HepG2 (cell line): Measurements from ENCODE around the gene TSHZ2. TPM values are rescaled to one million over a fixed set of nuclear protein-coding genes. Genes with fewer than 3 reads are reported as not detected.

ENCODE experiments used
- ATAC-seq: fragments of 200-7000 bp; cut with Tn5 transposase; 3 replicates; pipeline ENCODE4 v1.9.1; 2020; ENCODE audit warnings: mild to moderate bottlenecking, moderate library complexity
- BruUV-seq: library from RNA; stranded (reverse); fragments of 400-500 nt; replicated peaks from 2 replicates; lab custom pipeline; 2021; lab: Mats Ljungman, UMichigan
- CTCF ChIA-PET: fragments of 300-600 bp; formaldehyde crosslinking; extraction: SDS; loops from one replicate; lab custom pipeline; 2021; ENCODE audit warnings: low total read pairs, inconsistent platforms, low intra/inter-chr PET ratio; lab: Yijun Ruan, JAX
- POLR2A ChIA-PET: fragments of 350-600 bp; sonication (Branson Sonifier 250); formaldehyde crosslinking; loops from one replicate; lab custom pipeline; 2020; ENCODE audit warnings: antibody characterized with exemption, inconsistent platforms; lab: Yijun Ruan, JAX
- DNase-seq: peaks from one replicate; pipeline ENCODE4 v3.0.0-alpha.2; 2015; ENCODE audit warnings: low spot score
- FAIRE-seq: peaks from 3 replicates; lab custom pipeline; 2011; peaks lifted over from hg19 to GRCh38; lab: Jason Lieb, UNC
- H2AFZ ChIP-seq: one replicate; pipeline ENCODE4 v1.6.1; 2011; ENCODE audit warnings: low read length, inconsistent platforms
- H3K27ac ChIP-seq: fragments of 300-600 bp; 3 replicates; pipeline ENCODE4 v1.8.0; 2011; ENCODE audit warnings: mixed run types, mild to moderate bottlenecking, mixed read lengths, low read length, inconsistent platforms; ENCODE audit not compliant: insufficient read depth; ENCODE audit errors: extremely low read length
- H3K27me3 ChIP-seq, 2 experiments: fragments of 200-600 bp in 1 of 2; 2 replicates in 1 of 2; 3 replicates in 1 of 2; pipeline versions ENCODE4 v1.6.0 to v1.8.0; 2011; ENCODE audit warnings: low read length in 2 of 2, mild to moderate bottlenecking in 2 of 2, moderate library complexity in 2 of 2, inconsistent platforms in 1 of 2; ENCODE audit not compliant: insufficient read depth in 2 of 2, control insufficient read depth in 1 of 2
- H3K36me3 ChIP-seq, 2 experiments: fragments of 200-600 bp in 1 of 2; replicated peaks in 1 of 2; 2 replicates in 1 of 2; 3 replicates in 1 of 2; pipeline versions ENCODE4 v1.5.1 to v1.8.0; 2011; ENCODE audit warnings: low read length in 2 of 2, inconsistent platforms in 1 of 2; ENCODE audit not compliant: insufficient read depth in 2 of 2, control insufficient read depth in 1 of 2
- H3K4me1 ChIP-seq: 2 replicates; pipeline ENCODE4 v1.5.1; 2012; ENCODE audit warnings: low read length, inconsistent platforms; ENCODE audit not compliant: insufficient read depth
- H3K4me2 ChIP-seq: 2 replicates; pipeline ENCODE4 v1.6.0; 2011; ENCODE audit warnings: low read depth, low read length, inconsistent platforms
- H3K4me3 ChIP-seq, 3 experiments: fragments of 200-600 bp in 1 of 3; sonication (generic), shearing (Covaris generic) in 1 of 3; replicated peaks in 1 of 3; 2 replicates each; pipeline ENCODE4 v1.5.1; 2011 to 2016; ENCODE audit warnings: low read length in 3 of 3, inconsistent platforms in 2 of 3, low read depth in 2 of 3, mild to moderate bottlenecking in 2 of 3, control low read depth in 1 of 3, mixed read lengths in 1 of 3; ENCODE audit not compliant: insufficient read depth in 1 of 3
- H3K79me2 ChIP-seq: one replicate; pipeline ENCODE4 v1.6.1; 2011; ENCODE audit warnings: low read length, inconsistent platforms; ENCODE audit not compliant: insufficient read depth
- H3K9ac ChIP-seq: 2 replicates; pipeline ENCODE4 v1.6.0; 2011; ENCODE audit warnings: mild to moderate bottlenecking, low read depth, low read length, inconsistent platforms; ENCODE audit not compliant: insufficient read depth
- H3K9me3 ChIP-seq: 2 replicates; pipeline ENCODE4 v1.5.1; 2012; ENCODE audit warnings: mild to moderate bottlenecking, low read length
- H4K20me1 ChIP-seq: 2 replicates; pipeline ENCODE4 v1.6.0; 2011; ENCODE audit warnings: inconsistent platforms, mild to moderate bottlenecking, low read length, moderate library complexity; ENCODE audit not compliant: insufficient read depth
- ADNP ChIP-seq: sonication (generic); formaldehyde crosslinking; IDR thresholded peaks from 2 replicates; pipeline ENCODE4 v1.4.0; 2020; ENCODE audit warnings: missing genetic modification reagents
- ATF7 ChIP-seq, 2 experiments: fragments of 450-650 bp in 1 of 2; sonication (generic) in 1 of 2; formaldehyde crosslinking in 1 of 2; IDR thresholded peaks; 2 replicates each; pipeline versions ENCODE4 v1.4.0 to v1.6.1; 2016 to 2020; ENCODE audit warnings: antibody characterized with exemption in 1 of 2, mild to moderate bottlenecking in 1 of 2, missing genetic modification reagents in 1 of 2
- BCL6 ChIP-seq: IDR thresholded peaks from 2 replicates; pipeline ENCODE4 v1.6.1; 2016; ENCODE audit warnings: missing genetic modification reagents, missing compliant biosample characterization
- E2F5 ChIP-seq: sonication (generic); formaldehyde crosslinking; conservative IDR thresholded peaks from 2 replicates; pipeline ENCODE4 v1.4.0; 2020; ENCODE audit warnings: missing genetic modification reagents
- GABPB1 ChIP-seq: IDR thresholded peaks from 2 replicates; pipeline ENCODE4 v1.6.1; 2016; ENCODE audit warnings: mild to moderate bottlenecking, missing genetic modification reagents, moderate library complexity, missing compliant biosample characterization
- MTA1 ChIP-seq: sonication (generic); formaldehyde crosslinking; IDR thresholded peaks from 2 replicates; pipeline ENCODE4 v1.4.0; 2020; ENCODE audit warnings: missing genetic modification reagents, mild to moderate bottlenecking, borderline replicate concordance
- ZNF775 ChIP-seq: sonication (generic); formaldehyde crosslinking; IDR thresholded peaks from 2 replicates; pipeline ENCODE4 v1.4.0; 2020; ENCODE audit warnings: missing genetic modification reagents, mild to moderate bottlenecking, moderate library complexity, borderline replicate concordance
- WGBS: methylation state at CpG from one replicate; pipeline ENCODE4 v1.1.6; 2017; ENCODE audit warnings: low lambda C conversion rate; 5-methylcytosine and 5-hydroxymethylcytosine counted together
- in situ Hi-C: cut with HindIII; loops from 2 replicates; pipeline ENCODE4 v1.10.0; 2017; ENCODE audit warnings: low pct_unique_long_range_greater_than_20kb; ENCODE audit not compliant: extremely low pct_ligation_motif_present
- intact Hi-C: fragments of 100-400 bp; cut with micrococcal nuclease; formaldehyde crosslinking; loops from one replicate; pipeline ENCODE4 v1.10.0; 2022; ENCODE audit not compliant: unreplicated experiment
- polyA plus RNA-seq, 8 experiments: library from polyadenylated mRNA; depleted of rRNA in 3 of 8; stranded (reverse) in 7 of 8; unstranded in 1 of 8; fragments of >200 nt; fragmentation: Illumina TruSeq in 4 of 8; extraction: Trizol in 4 of 8; gene quantifications; 2 replicates each; pipeline versions ENCODE4 v1.2.1 to v1.2.3, GENCODE V29; 2011 to 2016; ENCODE audit warnings: low read depth in 4 of 8, missing spikeins in 1 of 8, mixed read lengths in 1 of 8; ENCODE audit not compliant: insufficient read depth in 1 of 8
- total RNA-seq, 5 experiments: library from RNA; depleted of rRNA; stranded (reverse); fragments of >200 nt; fragmentation: Illumina TruSeq; extraction: Trizol; gene quantifications; 2 replicates each; pipeline ENCODE4 v1.2.3, GENCODE V29; 2016; ENCODE audit warnings: low read depth in 1 of 5
- TF ChIP-seq, protein P1 (sequence below): sonication (generic); formaldehyde crosslinking; IDR thresholded peaks from 2 replicates; pipeline ENCODE4 v1.5.1; 2020; ENCODE audit warnings: mild to moderate bottlenecking, missing genetic modification reagents, borderline replicate concordance

TSHZ2 gene
- total and polyA plus RNA-seq, 2 of the 13 experiments (the other 11 are each of a cell fraction or from before 2014, with no cell fraction given), result 0.01 TPM; not detected in 1

- intact Hi-C loops, result no loop called here
- Histone ChIP-seq H2AFZ (no peak overlapping the region), H3K79me2 (no peaks in the 10 kb centered on the region), H3K36me3 (no peaks in the 10 kb centered on the region), H3K27me3 (peaks cover 0 to 1% of the 10 kb centered on the region in 2 experiments; a peak in 1 of 5 replicates), H3K9me3 (no peaks in the 10 kb centered on the region), H4K20me1 (no peaks in the 10 kb centered on the region), H3K4me2 (no peak overlapping the region), H3K4me1 (peaks cover 10% of the 10 kb centered on the region), H3K27ac (no peak overlapping the region), H3K9ac (no peak overlapping the region), H3K4me3 (no peak overlapping the region)
- 47% methylated on average over 5 of the region's 5 CpGs for WGBS
- DNase-seq, result no peak
- TF ChIP-seq E2F5 (CRISPR knock-in tag) (no peak), ZNF775 (CRISPR knock-in tag) (no peak), BCL6 (CRISPR knock-in tag) (no peak), GABPB1 (CRISPR knock-in tag) (no peak), ATF7 (IDR thresholded peaks at IDR 0.05) (no peak), ATF7 (CRISPR knock-in tag; IDR thresholded peaks at IDR 0.05) (no peak), ADNP (CRISPR knock-in tag) (no peak), MTA1 (CRISPR knock-in tag) (no peak)
- TF ChIP-seq, protein P1, sequence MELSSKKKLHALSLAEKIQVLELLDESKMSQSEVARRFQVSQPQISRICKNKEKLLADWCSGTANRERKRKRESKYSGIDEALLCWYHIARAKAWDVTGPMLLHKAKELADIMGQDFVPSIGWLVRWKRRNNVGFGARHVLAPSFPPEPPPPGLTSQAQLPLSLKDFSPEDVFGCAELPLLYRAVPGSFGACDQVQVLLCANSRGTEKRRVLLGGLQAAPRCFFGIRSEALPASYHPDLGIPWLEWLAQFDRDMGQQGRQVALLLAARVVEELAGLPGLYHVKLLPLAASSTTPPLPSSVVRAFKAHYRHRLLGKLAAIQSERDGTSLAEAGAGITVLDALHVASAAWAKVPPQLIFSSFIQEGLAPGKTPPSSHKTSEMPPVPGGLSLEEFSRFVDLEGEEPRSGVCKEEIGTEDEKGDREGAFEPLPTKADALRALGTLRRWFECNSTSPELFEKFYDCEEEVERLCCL, result no peak
- in situ Hi-C loops, result no loop called here
- FAIRE-seq, result no peak
- CTCF ChIA-PET, result no interaction called here
- BruUV-seq, result no TSS peak
- POLR2A ChIA-PET, result interaction anchor here (0.7 kb wide), 1 partner anchor 49 kb away, joined by 3 read pairs; no protein-coding TSS in a partner anchor
- no peak for ATAC-seq
These were observed 496.4 kb downstream of the TSHZ2 start for GRCh38 chr20:53468587-53468986.
